Prostate gland (tissue), 2 donors: Measurements from ENCODE around the gene OSBPL9.
A peak's percentile ranks its signal among the peaks of the same experiment; 100 is the strongest.

Source experiments
- POLR2A ChIP-seq: fragments of 450-650 bp; IDR thresholded peaks from one replicate; pipeline ENCODE4 v1.6.1; 2016; ENCODE audit warnings: antibody characterized with exemption, mild to moderate bottlenecking
- POLR2AphosphoS5 ChIP-seq: sonication (generic); formaldehyde crosslinking; IDR thresholded peaks from one replicate; pipeline ENCODE4 v1.6.1; 2017; ENCODE audit warnings: antibody characterized with exemption
- TF ChIP-seq, protein P1 (sequence below), 4 experiments: fragments of 200-600 bp in 2 of 4; fragments of 450-650 bp in 2 of 4; sonication (generic) in 2 of 4; IDR thresholded peaks; 1 replicate in 3 of 4; 2 replicates in 1 of 4; pipeline ENCODE4 v1.5.1; 2016 to 2019; ENCODE audit warnings: antibody characterized with exemption in 4 of 4, mild to moderate bottlenecking in 2 of 4, moderate library complexity in 2 of 4

DNA sequence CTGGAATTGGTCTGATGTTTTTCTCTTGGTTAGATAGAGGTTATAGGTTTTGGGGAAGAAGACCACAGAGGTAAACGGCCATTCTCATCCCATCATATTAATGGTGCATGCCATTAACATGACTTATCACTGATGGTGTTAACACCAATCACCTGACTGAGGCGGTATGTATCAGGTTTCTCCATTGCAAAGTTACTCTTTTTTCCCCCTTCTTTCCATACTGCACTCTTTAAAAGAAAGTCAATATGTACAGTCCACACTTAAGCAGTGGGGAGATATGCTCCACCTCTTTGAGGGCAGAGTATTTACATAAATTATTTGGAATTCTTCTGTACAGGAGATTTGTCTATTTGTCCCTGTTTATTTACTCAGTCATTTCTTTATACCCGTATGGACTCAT, 35.7 kb upstream of the OSBPL9 start:
- TF ChIP-seq, protein P1, sequence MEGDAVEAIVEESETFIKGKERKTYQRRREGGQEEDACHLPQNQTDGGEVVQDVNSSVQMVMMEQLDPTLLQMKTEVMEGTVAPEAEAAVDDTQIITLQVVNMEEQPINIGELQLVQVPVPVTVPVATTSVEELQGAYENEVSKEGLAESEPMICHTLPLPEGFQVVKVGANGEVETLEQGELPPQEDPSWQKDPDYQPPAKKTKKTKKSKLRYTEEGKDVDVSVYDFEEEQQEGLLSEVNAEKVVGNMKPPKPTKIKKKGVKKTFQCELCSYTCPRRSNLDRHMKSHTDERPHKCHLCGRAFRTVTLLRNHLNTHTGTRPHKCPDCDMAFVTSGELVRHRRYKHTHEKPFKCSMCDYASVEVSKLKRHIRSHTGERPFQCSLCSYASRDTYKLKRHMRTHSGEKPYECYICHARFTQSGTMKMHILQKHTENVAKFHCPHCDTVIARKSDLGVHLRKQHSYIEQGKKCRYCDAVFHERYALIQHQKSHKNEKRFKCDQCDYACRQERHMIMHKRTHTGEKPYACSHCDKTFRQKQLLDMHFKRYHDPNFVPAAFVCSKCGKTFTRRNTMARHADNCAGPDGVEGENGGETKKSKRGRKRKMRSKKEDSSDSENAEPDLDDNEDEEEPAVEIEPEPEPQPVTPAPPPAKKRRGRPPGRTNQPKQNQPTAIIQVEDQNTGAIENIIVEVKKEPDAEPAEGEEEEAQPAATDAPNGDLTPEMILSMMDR (IDR thresholded peaks at IDR 0.05) = no peak
- TF ChIP-seq POLR2A (no peak), POLR2AphosphoS5 (peak; percentile 51)
